Suprapubic skin (tissue), 4 donors: ENCODE data around the gene C9orf85. TPM values are rescaled to one million over a fixed set of nuclear protein-coding genes. Genes with fewer than 3 reads are reported as not detected.

Experiments used
- DNase-seq, 2 donors: peaks; one replicate each; pipeline ENCODE4 v3.0.0-alpha.2; 2019; ENCODE audit warnings: low spot score in 2 of 2
- H3K27ac ChIP-seq: fragments of 200-600 bp; sonication (generic); one replicate; pipeline ENCODE4 v1.5.1; 2019
- H3K27me3 ChIP-seq: fragments of 200-600 bp; sonication (generic); one replicate; pipeline ENCODE4 v1.5.1; 2019
- H3K36me3 ChIP-seq: fragments of 200-600 bp; sonication (generic); one replicate; pipeline ENCODE4 v1.5.1; 2019
- H3K4me1 ChIP-seq: fragments of 200-600 bp; sonication (generic); one replicate; pipeline ENCODE4 v1.5.1; 2019
- H3K4me3 ChIP-seq: fragments of 200-600 bp; sonication (generic); one replicate; pipeline ENCODE4 v1.5.1; 2019; ENCODE audit warnings: mild to moderate bottlenecking
- H3K9me3 ChIP-seq: fragments of 200-600 bp; sonication (generic); one replicate; pipeline ENCODE4 v1.5.1; 2019
- CTCF ChIP-seq, 2 donors: fragments of 200-600 bp in 1 of 2; fragments of 450-650 bp in 1 of 2; sonication (generic) in 1 of 2; IDR thresholded peaks; one replicate each; pipeline ENCODE4 v1.5.1; 2016 to 2019; ENCODE audit warnings: antibody characterized with exemption in 2 of 2, mild to moderate bottlenecking in 1 of 2, moderate library complexity in 1 of 2
- EP300 ChIP-seq: sonication (generic); formaldehyde crosslinking; IDR thresholded peaks from one replicate; pipeline ENCODE4 v1.6.1; 2017; ENCODE audit warnings: antibody characterized with exemption
- POLR2A ChIP-seq, 2 donors: fragments of 450-650 bp; IDR thresholded peaks; one replicate each; pipeline ENCODE4 v1.6.1; 2017; ENCODE audit warnings: antibody characterized with exemption in 2 of 2, mild to moderate bottlenecking in 2 of 2, moderate library complexity in 2 of 2
- POLR2AphosphoS5 ChIP-seq, 3 donors: sonication (generic); formaldehyde crosslinking; IDR thresholded peaks; one replicate each; pipeline ENCODE4 v1.6.1; 2017; ENCODE audit warnings: antibody characterized with exemption in 3 of 3
- WGBS: methylation state at CpG from one replicate; pipeline ENCODE4 v1.1.5; 2018; 5-methylcytosine and 5-hydroxymethylcytosine counted together
- total RNA-seq, 4 donors: library from RNA; depleted of rRNA; stranded (reverse); fragments of >200 nt; gene quantifications; one replicate each; pipeline ENCODE4 v1.1.0, GENCODE V29; 2016

C9orf85 gene
- total RNA-seq, 4 donors from 2014 or later, result 13.1 to 18.9 (median 16.4) TPM

DNA sequence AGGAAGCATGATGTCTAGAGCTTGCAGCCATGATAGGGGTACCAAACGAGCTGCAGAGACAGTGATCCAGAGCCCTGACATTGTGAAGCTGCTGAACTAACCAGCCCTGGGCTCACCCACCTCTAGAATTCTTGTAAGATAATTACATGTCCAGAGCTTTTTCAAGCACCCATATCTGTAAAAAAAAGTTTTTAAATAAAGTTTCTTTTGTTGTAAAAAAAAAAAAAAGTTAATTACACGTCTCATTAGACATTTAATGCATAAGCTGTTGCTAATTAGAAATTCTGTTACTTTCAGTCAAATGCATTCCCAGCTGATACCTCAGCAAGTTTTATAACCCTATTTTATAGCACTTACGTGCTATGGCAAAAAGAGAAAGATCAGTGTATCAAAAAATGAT, 65.6 kb downstream of the C9orf85 start:
- no peaks in the 10 kb centered on the region for H3K27me3 ChIP-seq
- H3K27ac ChIP-seq, result no peak overlapping the region
- 72% methylated on average over 3 of the region's 3 CpGs for WGBS
- DNase-seq, result no peak
- TF ChIP-seq EP300 (no peak), POLR2AphosphoS5 (IDR thresholded peaks at IDR 0.05) (no peak), POLR2A (IDR thresholded peaks at IDR 0.05) (no peak), CTCF (IDR thresholded peaks at IDR 0.05) (no peak)
- no peaks in the 10 kb centered on the region for H3K4me1 ChIP-seq
- no peaks in the 10 kb centered on the region for H3K9me3 ChIP-seq
- H3K36me3 ChIP-seq, result peaks cover 12% of the 10 kb centered on the region
- no peak overlapping the region for H3K4me3 ChIP-seq

- H3K9me3 ChIP-seq, result no peaks in the 10 kb centered on the region
- DNase-seq, result no peak
- 57% methylated on average over 5 of the region's 5 CpGs for WGBS
- no peaks in the 10 kb centered on the region for H3K4me1 ChIP-seq
- no peaks in the 10 kb centered on the region for H3K27me3 ChIP-seq
- H3K27ac ChIP-seq, result no peak overlapping the region
- no peaks in the 10 kb centered on the region for H3K36me3 ChIP-seq
- TF ChIP-seq CTCF (IDR thresholded peaks at IDR 0.05) (no peak), POLR2AphosphoS5 (IDR thresholded peaks at IDR 0.05) (no peak), EP300 (no peak), POLR2A (IDR thresholded peaks at IDR 0.05) (no peak)
- H3K4me3 ChIP-seq, result no peak overlapping the region
Measured at GRCh38 chr9:71980266-71981190, 69.1 kb downstream of the C9orf85 start.

- H3K4me3 ChIP-seq, result no peak overlapping the region
- TF ChIP-seq CTCF (IDR thresholded peaks at IDR 0.05), result no peak
- TF ChIP-seq POLR2AphosphoS5 (IDR thresholded peaks at IDR 0.05), result no peak
- no peak for TF ChIP-seq EP300
- no peak for TF ChIP-seq POLR2A (IDR thresholded peaks at IDR 0.05)
- no peaks in the 10 kb centered on the region for H3K27me3 ChIP-seq
- no peak for DNase-seq
- H3K27ac ChIP-seq, result no peak overlapping the region
- H3K4me1 ChIP-seq, result no peaks in the 10 kb centered on the region
- H3K36me3 ChIP-seq, result no peaks in the 10 kb centered on the region
- no peaks in the 10 kb centered on the region for H3K9me3 ChIP-seq
- 83% methylated on average over 2 of the region's 2 CpGs for WGBS
Measured at GRCh38 chr9:71981944-71982343, 70.5 kb downstream of the C9orf85 start.

DNA sequence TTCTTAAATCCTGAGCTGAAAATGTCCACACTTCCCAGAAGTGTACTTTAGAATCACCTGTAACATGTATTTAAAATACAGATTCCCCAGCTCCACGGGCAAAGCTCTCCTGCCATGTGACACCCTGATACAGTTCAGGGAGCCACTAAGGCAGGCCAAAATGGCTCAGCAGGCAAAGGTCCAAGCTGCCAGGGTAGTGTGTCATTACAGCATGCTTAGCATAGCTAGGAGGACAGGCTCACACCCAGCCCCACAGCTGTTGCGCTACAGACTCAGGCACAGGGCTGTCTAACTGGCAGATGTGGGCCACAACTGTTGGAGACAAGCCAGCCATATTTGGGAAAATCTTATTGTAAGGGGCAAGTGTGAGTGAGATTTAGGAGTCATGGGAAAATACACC, 73.0 kb downstream of the C9orf85 start:
- no peak overlapping the region for H3K4me3 ChIP-seq
- H3K27ac ChIP-seq, result no peak overlapping the region
- no peaks in the 10 kb centered on the region for H3K27me3 ChIP-seq
- no peaks in the 10 kb centered on the region for H3K36me3 ChIP-seq
- H3K4me1 ChIP-seq, result no peaks in the 10 kb centered on the region
- H3K9me3 ChIP-seq, result no peaks in the 10 kb centered on the region
- 70% methylated on average over 2 of the region's 2 CpGs for WGBS
- no peak for DNase-seq
- TF ChIP-seq EP300 (no peak), CTCF (IDR thresholded peaks at IDR 0.05) (no peak)

- TF ChIP-seq CTCF (IDR thresholded peaks at IDR 0.05) (no peak), POLR2AphosphoS5 (IDR thresholded peaks at IDR 0.05) (no peak), POLR2A (IDR thresholded peaks at IDR 0.05) (no peak), EP300 (no peak)
- Histone ChIP-seq H3K9me3 (no peaks in the 10 kb centered on the region), H3K4me1 (no peaks in the 10 kb centered on the region), H3K27ac (no peak overlapping the region), H3K4me3 (no peak overlapping the region), H3K27me3 (no peaks in the 10 kb centered on the region), H3K36me3 (no peaks in the 10 kb centered on the region)
- 88% methylated on average over 7 of the region's 7 CpGs for WGBS
- DNase-seq, result no peak
Measured at GRCh38 chr9:71984831-71985281, 73.4 kb downstream of the C9orf85 start.
